Frontal cortex (tissue), 4 donors: Measurements from ENCODE around the gene ZBTB22. TPM values are rescaled to one million over a fixed set of nuclear protein-coding genes. Genes with fewer than 3 reads are reported as not detected.

Source experiments
- DNase-seq, 2 donors: peaks; one replicate each; pipeline ENCODE4 v3.0.0; 2012; ENCODE audit warnings: low spot score in 2 of 2
- FAIRE-seq: peaks from 2 replicates; lab custom pipeline; 2012; peaks lifted over from hg19 to GRCh38; lab: Jason Lieb, UNC
- total RNA-seq: library from RNA; depleted of rRNA; stranded (reverse); fragments of >200 nt; gene quantifications from one replicate; pipeline ENCODE4 v1.2.3, GENCODE V29; 2014
- donor health status: control.
- donor health status: control.
- donor health status: control.

Gene ZBTB22
- total RNA-seq, 1 donor from 2014 or later = 27.3 TPM

DNA sequence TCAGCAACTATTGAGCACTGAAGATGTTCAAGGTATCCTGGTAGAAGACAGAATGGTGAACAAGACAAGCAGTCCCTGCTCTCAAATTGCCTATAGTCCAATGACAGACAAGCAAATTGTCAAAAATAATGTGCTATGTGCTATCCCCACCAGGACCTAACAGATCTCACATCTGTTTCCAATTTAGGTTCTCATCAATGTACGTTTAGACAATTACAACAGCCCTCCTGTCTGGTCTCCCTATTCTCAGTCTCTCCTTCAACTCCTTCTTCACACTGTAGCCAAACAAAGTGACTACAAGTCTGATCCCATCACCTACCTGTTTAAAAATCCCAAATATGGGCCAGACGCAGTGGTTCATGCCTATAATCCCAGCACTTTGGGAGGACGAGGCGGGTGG is 11.2 kb downstream of the ZBTB22 start:
- DNase-seq (no peak), FAIRE-seq (no peak)

DNA sequence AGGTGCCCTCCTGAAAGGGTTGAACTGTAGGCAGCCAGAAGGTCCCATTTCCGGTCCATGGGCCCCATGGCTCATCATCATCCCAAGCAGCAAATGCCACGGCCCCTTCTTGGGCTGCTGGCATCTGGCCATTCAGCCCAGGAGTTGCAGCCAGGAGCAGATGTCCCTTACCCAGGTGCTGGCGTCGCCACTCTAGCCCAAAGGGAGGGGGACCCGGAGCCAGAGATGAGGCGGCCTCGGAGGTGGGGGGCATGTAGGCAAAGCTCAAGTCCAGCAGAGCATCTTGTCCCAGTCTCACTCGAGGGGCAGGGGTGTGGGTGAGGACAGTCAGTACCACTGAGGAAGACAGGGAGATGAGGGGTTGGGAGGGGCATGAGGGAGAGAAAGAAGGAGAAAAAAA is 12.5 kb downstream of the ZBTB22 start:
- DNase-seq (no peak), FAIRE-seq (no peak)

DNA sequence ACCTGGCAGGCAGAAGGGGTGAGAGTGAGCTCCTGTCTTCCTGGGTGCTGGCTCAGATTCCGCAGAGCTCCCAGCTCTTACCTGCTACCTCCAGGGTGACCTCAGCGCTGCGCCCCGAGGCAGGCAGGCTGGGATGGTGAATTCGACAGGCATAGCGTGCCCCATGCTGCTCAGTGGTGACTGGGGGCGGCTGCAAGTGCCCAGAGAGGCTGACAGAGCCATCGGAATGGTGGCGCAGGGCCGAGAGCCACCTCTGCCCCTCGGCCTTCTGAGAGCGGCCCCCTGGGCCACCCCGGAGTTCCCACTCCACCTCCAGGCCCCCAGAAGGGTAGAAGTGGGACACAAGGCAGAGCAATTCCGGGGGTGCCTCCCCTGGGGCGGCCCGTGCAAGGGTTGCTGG is 13.3 kb downstream of the ZBTB22 start:
- FAIRE-seq (no peak), DNase-seq (no peak)

GRCh38 chr6:33301877-33302276 is 15.7 kb downstream of the ZBTB22 start:
- no peak for FAIRE-seq
- no peak for DNase-seq

DNA sequence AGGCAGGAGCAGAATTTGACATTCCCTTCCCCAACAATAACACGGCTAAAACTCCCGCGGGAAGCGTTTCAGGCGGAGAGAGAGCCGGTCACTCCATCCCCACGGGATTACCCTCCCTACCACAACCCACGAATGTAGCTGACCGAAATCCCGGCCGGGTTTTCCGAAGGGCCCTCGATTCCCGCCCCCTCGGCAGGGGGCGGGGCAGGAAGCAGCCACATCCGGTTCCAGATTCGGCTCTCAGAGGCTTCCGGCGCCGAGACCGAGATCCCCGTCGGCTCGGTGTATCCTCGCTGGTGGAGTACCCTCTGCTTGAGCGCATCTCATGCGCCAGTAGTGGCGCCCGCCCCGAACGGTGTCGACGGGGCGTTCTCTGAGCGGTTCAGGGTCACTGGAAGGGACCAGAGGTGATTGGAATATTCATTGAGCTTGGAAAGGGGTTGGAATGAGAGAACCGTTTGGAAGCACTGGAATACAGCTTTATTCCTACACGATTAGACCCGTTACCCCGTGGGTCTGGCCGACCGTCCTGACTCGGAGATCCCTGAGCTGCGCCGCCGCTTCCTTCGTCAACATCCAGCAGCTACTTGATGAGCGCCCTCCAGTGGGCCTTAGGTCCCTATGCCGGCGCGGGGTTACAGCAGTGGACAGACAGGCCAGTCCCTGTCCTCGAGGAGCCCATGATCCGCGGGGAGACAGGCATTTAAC is 18.2 kb downstream of the ZBTB22 start:
- DNase-seq (peak; percentile 83 to 88), FAIRE-seq (no peak)

- DNase-seq = peak; percentile 77 to 82
These were observed 18.7 kb downstream of the ZBTB22 start, which contains the start of gene RGL2 for GRCh38 chr6:33298773-33299236. Gene RGL2, minus strand, starts transcription at chr6:33298942. Its CDS starts 332 bp downstream, at chr6:33298610.

GRCh38 chr6:33297956-33298772 is 19.4 kb downstream of the ZBTB22 start:
- FAIRE-seq = no peak
- DNase-seq = peak; percentile 58 to 77

More at GRCh38 chr6:33298773-33299236, 18.7 kb downstream of the ZBTB22 start, which contains the start of gene RGL2:
- FAIRE-seq = no peak

GRCh38 chr6:33297406-33297955 is 20.1 kb downstream of the ZBTB22 start:
- peak in 1 of 2 donors; percentile 31 for DNase-seq
- FAIRE-seq = no peak

DNA sequence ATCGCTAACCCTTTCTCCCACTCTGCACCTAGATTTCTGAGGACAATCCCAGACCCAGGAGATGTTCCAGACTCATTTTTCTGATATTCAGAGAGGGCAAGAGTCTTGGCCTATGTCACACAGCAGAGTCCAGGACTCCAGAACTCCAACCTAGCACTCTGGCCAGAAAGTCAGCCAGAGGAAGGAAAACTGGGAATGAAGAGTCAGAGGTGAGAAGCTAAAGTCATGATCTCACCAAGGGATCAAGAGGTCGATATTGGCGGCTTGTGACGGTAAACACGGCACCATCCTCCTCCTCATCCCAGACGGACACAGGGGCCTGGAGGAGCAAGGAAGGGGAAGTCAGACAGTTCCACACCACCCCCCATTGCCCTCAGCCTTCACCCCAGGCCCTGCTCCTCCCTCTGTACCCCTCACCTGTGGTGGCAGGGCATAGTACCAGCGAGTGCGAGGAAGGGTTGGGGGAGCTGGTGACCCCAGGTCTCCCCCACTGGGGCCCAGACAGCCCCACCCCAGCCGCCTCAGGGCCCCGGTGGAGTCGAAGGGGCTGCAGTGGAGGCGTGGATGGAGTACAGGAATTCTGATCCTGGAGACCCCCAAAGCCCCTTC is 20.6 kb downstream of the ZBTB22 start:
- FAIRE-seq (no peak), DNase-seq (no peak)

DNA sequence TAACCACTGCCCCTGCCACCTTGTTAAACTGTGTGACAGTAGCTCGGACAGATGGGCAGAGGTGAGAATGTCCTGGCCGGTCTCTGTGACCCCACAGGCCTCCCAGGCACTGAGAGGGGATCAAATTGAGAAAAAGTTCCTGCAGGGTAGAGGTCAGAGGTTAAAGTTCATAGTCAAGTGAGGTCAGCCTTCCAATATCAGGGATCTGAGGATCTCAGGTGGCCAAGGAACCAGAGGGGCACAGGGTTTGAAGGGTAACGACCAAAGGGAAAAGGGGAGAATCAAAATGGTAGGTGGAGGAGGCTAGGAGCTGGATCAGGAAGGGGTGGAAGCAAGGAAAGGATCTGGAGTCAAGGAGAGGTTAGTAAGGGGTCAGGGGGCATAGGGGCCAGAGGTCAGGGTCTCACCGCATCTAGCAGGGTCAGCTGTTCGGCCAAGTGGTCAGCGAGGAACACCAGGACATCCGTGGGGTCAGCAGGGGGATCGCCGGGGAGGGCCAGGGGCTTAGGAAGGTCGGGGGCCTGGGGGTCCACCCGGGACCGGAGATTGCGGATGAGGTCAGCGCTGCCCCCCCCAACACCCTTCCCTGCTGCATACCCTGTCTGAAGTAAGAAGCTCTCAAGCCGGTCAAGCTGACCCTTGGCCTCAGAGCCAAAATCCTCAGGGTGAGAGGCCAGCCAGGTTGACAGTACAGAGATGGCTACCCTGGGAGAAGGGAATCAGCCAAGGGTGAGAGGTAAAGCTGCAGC is 21.7 kb downstream of the ZBTB22 start:
- DNase-seq (no peak), FAIRE-seq (no peak)

GRCh38 chr6:33294086-33294823 is 23.3 kb downstream of the ZBTB22 start:
- FAIRE-seq (no peak), DNase-seq (no peak)

DNA sequence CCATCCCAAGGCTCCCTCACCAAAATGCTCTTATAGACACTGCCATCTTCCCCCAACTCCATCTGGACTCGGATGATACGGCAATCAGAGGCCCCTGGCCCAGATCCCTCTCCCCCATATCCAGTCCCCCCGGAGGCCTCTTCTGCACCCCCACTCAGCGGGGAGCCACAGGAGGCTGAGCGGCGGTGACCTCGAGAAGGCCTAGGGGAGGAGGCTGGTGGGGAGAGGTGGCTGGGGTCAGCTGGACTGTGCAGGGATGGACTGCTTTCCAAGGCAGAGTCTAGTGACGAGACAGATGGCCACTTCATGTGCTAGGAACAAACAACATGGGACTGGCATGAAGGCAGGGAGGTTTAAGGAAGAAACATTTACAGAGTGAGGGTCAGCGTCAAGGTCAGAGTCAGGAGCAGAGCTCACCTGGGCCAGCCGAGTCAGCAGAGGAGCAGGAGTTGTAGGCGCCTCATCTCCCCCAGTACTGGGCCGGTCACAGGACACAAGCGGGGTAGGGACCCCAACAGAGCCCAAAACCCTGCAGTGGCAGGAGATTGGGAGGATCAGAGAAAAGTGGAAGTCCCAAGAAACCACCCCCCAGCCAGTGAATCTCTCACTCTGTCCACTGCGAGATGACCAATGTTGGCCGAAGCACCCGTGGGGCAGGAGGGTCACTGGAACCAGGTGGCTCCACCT is 24.4 kb downstream of the ZBTB22 start:
- no peak for DNase-seq
- no peak for FAIRE-seq

DNA sequence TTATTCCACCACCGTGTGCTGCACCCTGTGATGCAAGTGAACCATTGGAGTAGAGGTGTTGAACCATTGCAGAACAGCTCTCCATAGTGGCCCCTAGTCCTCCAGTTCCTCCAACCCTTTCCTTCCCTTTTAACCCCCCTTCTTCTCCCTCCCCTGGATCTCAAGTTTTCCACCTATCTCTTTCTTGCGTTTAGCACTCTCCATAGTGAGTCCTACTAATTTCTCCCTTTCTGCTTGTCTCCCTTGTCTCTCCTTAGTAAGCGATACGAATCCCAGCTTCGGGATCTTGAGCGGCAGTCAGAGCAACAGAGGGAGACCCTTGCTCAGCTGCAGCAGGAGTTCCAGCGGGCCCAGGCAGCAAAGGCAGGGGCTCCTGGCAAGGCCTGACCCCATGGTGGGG is 27.1 kb downstream of the ZBTB22 start:
- DNase-seq (no peak), FAIRE-seq (no peak)

DNA sequence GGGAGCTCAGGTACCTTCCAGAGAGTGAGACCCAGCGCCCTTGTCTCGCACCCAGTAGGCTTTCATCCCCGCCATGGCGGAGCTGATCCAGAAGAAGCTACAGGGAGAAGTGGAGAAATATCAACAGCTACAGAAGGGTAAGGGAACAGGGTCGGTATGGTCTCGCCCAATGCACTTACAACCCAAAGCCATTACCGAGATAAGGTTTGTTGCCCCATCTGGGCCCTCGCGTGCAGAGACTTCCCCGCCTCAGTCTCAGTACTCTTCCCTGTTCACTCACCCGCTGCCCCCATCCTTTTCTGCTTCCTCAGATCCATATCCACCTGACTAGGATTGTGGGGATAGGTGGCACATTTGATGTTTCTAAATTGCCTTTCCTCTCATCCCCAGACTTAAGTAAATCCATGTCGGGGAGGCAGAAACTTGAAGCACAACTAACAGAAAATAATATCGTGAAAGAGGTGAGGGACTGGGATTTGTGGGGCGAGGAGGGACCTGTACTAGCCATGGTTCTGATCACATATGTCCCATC is 27.7 kb downstream of the ZBTB22 start:
- DNase-seq (no peak), FAIRE-seq (no peak)

GRCh38 chr6:33288921-33289783 is 28.4 kb downstream of the ZBTB22 start, which contains the start of the genes PFDN6 and WDR46:
Gene PFDN6, plus strand, starts transcription at chr6:33289601. Its CDS starts 256 bp downstream, at chr6:33289857.
Gene WDR46, minus strand, starts transcription at chr6:33289239. Its CDS starts 69 bp downstream, at chr6:33289170.
- FAIRE-seq (no peak), DNase-seq (peak; percentile 90 to 94)

DNA sequence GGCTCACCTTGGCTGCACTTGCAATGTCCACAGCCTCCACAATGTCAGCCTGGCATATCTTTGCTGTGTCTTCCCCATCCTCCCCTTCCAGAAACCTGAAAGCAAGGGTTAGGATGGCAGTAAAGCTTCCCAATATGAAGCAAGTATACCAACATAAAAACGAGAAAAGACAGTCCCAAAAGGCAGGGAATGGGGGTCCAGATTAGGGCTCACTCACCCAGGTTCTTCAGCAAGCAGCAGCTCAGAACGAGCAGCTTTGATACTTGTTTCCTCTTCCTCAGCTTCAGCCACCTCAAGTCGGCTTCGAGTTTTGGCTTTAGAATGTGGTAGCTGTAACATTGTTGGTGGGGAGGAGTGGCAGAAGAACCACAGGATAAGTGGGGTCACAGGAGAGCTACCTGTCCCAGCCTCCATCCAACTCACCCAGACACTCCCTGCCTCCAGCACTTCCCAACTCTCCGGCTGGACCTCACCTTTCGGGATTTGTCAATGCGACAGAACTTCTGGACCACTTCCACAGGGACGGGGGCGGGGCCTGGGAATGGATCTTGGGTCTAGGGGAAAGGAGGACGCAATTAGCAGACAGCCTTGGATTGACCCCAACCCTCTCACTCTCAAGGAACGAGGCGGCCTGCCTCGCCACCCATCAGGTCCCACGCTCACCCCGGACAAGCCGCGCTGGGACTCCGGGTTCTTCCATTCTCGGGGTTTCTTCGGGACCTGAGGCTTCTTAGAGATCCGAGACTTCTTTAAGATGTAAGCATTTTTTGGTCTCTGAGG is 29.2 kb downstream of the ZBTB22 start:
- no peak for FAIRE-seq

More for the DNA sequence above, 29.2 kb downstream of the ZBTB22 start:
- DNase-seq = no peak
